GM12801 (cell line): ENCODE data around the gene UROD.

Experiments
- TF ChIP-seq, protein P1 (sequence below): IDR thresholded peaks from one replicate; pipeline ENCODE4 v1.5.1; 2011; ENCODE audit warnings: control low read depth; ENCODE audit not compliant: insufficient read length; ENCODE audit errors: extremely low read depth

Gene UROD

DNA sequence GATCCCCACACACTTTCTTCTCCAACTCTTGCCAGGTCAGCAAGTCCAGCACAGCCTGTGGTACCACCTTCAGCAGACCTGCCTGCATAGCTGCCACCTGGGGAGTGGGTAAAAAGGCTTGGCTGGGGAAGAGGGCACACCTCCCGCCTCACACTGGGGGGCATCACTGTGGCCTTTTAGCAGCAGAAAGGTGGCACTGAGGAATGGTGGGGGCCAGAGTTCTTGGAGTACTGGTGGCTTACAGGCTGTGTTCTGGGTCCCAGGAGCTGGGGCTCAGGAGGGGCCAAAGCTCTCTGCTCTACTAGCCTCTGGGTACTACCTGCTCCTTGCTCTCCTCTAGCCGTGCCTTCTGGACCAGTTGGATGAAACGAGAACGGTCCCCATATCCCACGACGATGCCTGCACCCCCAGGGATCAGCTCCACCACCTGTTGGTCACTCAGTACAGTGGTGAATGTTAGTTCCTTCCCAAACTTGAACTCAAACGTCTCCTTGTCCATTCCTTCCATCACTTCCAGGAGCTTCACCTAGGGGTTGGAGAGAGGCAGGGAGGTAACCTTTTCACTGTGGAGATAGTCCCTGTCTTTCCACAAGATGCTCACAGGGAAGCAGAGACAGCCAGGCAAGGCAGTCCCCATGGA lies 7.7 kb upstream of the UROD start:
- TF ChIP-seq, protein P1, sequence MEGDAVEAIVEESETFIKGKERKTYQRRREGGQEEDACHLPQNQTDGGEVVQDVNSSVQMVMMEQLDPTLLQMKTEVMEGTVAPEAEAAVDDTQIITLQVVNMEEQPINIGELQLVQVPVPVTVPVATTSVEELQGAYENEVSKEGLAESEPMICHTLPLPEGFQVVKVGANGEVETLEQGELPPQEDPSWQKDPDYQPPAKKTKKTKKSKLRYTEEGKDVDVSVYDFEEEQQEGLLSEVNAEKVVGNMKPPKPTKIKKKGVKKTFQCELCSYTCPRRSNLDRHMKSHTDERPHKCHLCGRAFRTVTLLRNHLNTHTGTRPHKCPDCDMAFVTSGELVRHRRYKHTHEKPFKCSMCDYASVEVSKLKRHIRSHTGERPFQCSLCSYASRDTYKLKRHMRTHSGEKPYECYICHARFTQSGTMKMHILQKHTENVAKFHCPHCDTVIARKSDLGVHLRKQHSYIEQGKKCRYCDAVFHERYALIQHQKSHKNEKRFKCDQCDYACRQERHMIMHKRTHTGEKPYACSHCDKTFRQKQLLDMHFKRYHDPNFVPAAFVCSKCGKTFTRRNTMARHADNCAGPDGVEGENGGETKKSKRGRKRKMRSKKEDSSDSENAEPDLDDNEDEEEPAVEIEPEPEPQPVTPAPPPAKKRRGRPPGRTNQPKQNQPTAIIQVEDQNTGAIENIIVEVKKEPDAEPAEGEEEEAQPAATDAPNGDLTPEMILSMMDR: no peak

DNA sequence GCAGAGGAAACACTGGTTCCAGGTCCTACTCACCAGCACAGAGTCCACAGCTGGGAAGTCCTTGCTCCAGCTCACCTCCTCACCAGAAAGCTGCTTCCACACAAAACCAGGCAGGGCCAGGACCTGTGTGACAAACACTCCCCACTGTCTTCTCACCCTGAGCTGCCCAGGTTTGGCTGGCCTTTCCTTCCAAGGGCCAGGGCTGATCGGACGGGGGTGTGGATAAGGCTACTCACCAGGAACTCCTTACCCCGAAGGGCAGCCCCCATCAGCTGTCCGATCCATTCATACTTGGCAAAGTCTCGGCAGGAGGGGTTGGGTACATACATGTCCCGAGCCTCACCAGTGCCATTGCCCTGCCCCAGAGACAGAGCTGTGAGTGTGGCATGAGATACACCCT lies 6.3 kb upstream of the UROD start:
- TF ChIP-seq, protein P1: no peak

DNA sequence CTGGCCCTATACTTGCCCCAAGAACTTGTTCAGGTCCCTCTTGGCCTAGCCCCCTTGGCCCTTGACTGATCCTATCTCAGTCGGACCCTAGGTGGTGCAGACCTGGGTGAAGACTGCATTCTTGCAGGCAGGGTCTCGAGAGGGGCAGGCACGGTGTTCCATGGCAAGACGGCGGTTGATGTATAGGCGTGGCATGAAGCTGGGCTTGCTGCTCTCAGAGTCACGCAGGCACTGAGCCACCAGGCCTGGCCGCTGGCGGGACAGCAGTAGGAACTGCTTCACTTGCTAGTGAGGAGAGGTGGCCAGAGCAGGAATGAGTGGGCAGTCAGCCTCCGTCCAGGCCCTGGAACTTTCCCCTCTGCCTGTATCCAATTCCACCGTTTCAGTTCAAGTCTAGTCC lies 4.7 kb upstream of the UROD start:
- TF ChIP-seq, protein P1: no peak

DNA sequence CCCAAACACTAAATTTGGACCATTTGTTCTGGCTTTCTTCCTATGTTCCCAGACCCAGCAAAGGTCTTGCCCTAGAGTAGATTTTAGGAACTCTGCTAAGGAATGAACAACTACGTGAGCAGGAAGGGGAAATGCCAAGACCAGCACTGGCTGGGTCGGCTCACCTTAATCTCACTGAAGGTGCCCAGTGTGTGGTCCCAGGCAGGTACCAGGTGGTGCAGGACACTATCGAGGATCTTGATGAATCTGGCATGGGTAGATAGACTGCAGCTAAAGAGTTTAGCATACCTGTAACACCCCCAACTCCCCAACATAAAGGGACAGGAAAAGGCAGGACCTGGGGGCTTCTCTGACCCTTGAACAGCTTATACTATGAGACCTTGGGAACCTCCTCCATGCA lies 4.0 kb upstream of the UROD start:
- TF ChIP-seq, protein P1: no peak

DNA sequence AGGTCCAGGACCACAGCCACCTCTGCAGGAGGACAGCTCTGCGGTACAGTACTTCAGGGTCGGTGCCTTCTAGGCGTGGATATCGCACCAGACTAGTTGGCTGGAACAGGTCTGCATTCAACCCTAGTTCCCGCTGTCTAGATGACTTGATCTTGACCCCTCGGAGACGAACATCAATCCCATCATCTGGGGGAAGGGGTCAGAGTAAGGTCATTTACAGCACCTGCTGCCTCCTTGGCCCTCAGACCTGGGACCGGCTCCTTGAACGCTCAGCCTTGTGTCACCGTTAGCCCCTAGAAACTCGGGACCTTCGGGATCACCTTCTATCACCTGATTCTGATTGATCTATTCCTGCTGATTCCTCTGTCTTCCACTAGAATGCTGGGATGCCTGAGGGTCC lies 3.5 kb upstream of the UROD start:
- TF ChIP-seq, protein P1: no peak

DNA sequence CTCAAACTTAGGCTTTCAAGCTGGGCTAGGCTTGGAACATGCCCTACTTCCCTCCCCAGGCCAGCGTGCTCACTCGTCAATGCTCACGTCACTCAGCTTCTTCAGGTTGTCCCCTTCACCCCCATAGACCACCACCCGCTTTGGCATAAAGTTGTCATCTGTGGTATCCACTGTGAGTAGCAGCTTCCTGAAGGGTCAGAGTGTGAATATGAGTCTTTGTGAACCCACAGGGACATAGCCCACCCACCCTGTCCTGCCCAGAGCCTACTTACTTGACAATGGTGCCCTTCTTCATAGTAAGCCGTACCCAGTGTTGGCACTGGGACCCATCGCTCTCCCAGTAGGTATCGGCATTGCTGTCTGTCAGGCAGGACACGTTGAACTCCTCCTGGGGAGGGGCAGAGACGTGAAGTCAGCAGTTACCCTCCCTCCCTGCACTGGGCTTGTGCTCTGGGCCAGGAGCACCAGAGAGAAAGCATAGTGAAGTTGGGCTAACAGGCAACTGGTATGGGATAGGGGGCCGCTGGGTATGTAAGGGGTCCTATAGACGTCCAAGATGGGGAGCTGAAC lies 2.7 kb upstream of the UROD start:
- TF ChIP-seq, protein P1: no peak

DNA sequence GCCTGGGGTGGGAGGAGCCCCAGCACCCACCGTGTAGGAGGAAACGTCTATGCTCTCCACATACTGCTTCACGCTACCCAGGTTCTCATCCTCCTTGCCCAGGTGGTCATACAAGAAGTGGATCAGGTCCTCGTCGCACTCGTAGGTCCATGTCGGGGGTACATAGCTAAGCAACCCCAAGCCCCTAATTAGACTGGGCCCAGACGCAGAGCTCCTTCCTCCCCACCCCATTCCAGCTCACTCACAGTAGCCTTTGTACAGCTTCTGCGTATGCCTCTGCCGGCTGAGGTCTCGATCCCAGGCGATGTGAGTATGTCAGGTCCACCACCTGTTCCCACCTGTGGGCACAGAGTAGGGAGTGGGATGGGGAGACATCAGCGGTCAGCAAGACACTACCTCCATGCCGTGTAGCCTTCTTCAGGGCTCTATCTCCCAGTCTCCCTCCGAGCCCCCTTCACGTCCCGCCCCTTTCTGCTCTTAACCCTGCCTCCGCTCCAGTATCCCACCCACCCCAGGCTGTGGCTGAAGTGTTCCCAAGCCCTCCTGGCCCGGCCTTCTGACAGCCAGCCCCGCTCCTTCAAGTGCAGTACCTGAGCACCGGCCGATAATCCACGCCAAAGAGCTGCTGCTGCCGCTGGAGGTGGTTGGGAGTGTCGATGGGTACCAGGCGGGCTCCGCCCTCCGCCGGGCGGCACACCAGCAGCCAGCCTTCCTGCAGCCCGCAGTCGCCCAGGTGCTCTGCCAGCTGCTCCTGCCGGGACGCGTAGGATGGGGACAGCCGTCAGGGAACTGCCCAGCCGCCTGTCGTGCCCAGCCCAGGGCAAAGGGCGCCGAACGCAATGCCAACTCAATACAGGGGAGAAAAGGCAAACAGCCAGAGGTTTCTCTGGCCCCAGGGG lies 1.8 kb upstream of the UROD start:
- TF ChIP-seq, protein P1: no peak
